Adrenal gland (tissue), 12 donors: Measurements from ENCODE around the gene GNAI3. TPM values are rescaled to one million over a fixed set of nuclear protein-coding genes. Genes with fewer than 3 reads are reported as not detected.
A peak's percentile ranks its signal among the peaks of the same experiment; 100 is the strongest.

Source experiments
- DNase-seq, 7 donors: peaks; one replicate each; pipeline ENCODE4 v3.0.0-alpha.2; 2019 to 2020
- H3K27ac ChIP-seq, 5 donors: fragments of 200-600 bp; sonication (generic) in 4 of 5; 1 replicate in 3 of 5; 2 replicates in 2 of 5; pipeline versions ENCODE4 v1.5.1 to v1.8.0; 2016 to 2020; ENCODE audit warnings: mild to moderate bottlenecking in 1 of 5
- H3K27me3 ChIP-seq: fragments of 200-600 bp; 2 replicates; pipeline ENCODE4 v1.8.0; 2021
- H3K36me3 ChIP-seq, 2 donors: fragments of 200-600 bp; replicated peaks in 1 of 2; 1 replicate in 1 of 2; 2 replicates in 1 of 2; pipeline versions ENCODE4 v1.5.1 to v1.8.0; 2018 to 2022
- H3K4me1 ChIP-seq, 2 donors: fragments of 200-600 bp; replicated peaks in 1 of 2; 1 replicate in 1 of 2; 2 replicates in 1 of 2; pipeline versions ENCODE4 v1.5.1 to v1.8.0; 2018 to 2021
- H3K4me3 ChIP-seq, 4 donors: fragments of 200-600 bp; sonication (generic) in 3 of 4; one replicate each; pipeline ENCODE4 v1.5.1; 2016 to 2018
- H3K9me3 ChIP-seq, 3 donors: fragments of 200-600 bp; sonication (generic) in 1 of 3; replicated peaks in 1 of 3; 1 replicate in 2 of 3; 2 replicates in 1 of 3; pipeline versions ENCODE4 v1.5.1 to v1.8.0; 2016 to 2021
- CTCF ChIP-seq, 6 experiments: fragments of 450-650 bp in 4 of 6; fragments of 200-600 bp in 2 of 6; sonication (generic) in 1 of 6; IDR thresholded peaks; 1 replicate in 5 of 6; 2 replicates in 1 of 6; pipeline versions ENCODE4 v1.5.1 to v1.8.0; 2016 to 2021; ENCODE audit warnings: antibody characterized with exemption in 6 of 6, mild to moderate bottlenecking in 2 of 6, moderate library complexity in 1 of 6
- POLR2A ChIP-seq, 2 donors: fragments of 450-650 bp; IDR thresholded peaks; one replicate each; pipeline ENCODE4 v1.6.1; 2017; ENCODE audit warnings: antibody characterized with exemption in 2 of 2, mild to moderate bottlenecking in 2 of 2, moderate library complexity in 1 of 2
- WGBS, 4 donors: extraction: QIAGEN DNeasy Blood & Tissue Kit in 2 of 4; methylation state at CpG; one replicate each; pipeline versions ENCODE4 v1.1.5 to v1.1.7; 2013 to 2017; 5-methylcytosine and 5-hydroxymethylcytosine counted together
- intact Hi-C, 2 donors: fragments of 100-400 bp; cut with DNase I; formaldehyde crosslinking; loops; one replicate each; pipeline versions ENCODE4 v1.14.1 to v1.15.0; 2022 to 2023
- polyA plus RNA-seq, 3 donors: library from polyadenylated mRNA; stranded (reverse); fragments of 200-250 nt in 2 of 3; fragments of 350-450 nt in 1 of 3; fragmentation: Illumina TruSeq in 1 of 3; extraction: RNeasy Lipid Tissue Mini Kit (QIAGEN cat#74804) in 1 of 3; gene quantifications; one replicate each; pipeline ENCODE4 v1.2.3, GENCODE V29; 2013 to 2014
- total RNA-seq, 9 donors: library from RNA; depleted of rRNA in 4 of 9; stranded (reverse); fragments of >200 nt in 4 of 9; fragments of 120-200 nt in 1 of 9; fragmentation: NEBNext Ultra II Directional in 1 of 9; extraction: Animal tissue kit (Norgen Biotek cat#: 25700) in 1 of 9; gene quantifications; one replicate each; pipeline versions ENCODE4 v1.1.0 to v1.2.4, GENCODE V29; 2013 to 2023
- donor health status: healthy with polysubstance abuse.
- donor health status: Bipolar disorder and iron deficiency.
- donor health status: DM: yes; HTN: yes; CAD: no.
- donor health status: DM: no; HTN: no; CAD: no.
- donor health status: DM: no; HTN: no; CAD: no.
- donor health status: DM: yes; HTN: yes; CAD: no.

The GNAI3 gene
- total and polyA plus RNA-seq, 12 donors: 1.6 to 12.0 (median 5.6) TPM

GRCh38 chr1:109619576-109620400, 71.4 kb downstream of the GNAI3 start, which contains the start of the genes AMPD2 and GNAT2:
TSS of gene AMPD2 (plus strand) at chr1:109619837. CDS start at chr1:109621176, 1,339 bp downstream.
TSS of gene GNAT2 (minus strand) at chr1:109619616. CDS start at chr1:109612870, 6,746 bp downstream.
- TF ChIP-seq POLR2A (IDR thresholded peaks at IDR 0.05) (peak in 1 of 2 donors; percentile 45), CTCF (IDR thresholded peaks at IDR 0.05) (peak in 1 of 6 experiments; percentile 0)
- Histone ChIP-seq H3K4me1 (peaks cover 12 to 47% of the 10 kb centered on the region in 2 donors), H3K36me3 (no peaks in the 10 kb centered on the region), H3K9me3 (no peaks in the 10 kb centered on the region), H3K4me3 (peak within 1 kb of the TSS; percentile 12 to 71 (median 38)), H3K27me3 (no peaks in the 10 kb centered on the region), H3K27ac (peak within 1 kb of the TSS; percentile 61 to 88 (median 66))
- intact Hi-C loops: no loop called here
- 0 to 1% (median 0%) methylated on average over 25 to 47 of the region's 47 CpGs for WGBS, 4 donors
- DNase-seq: peak; percentile 86 to 94 (median 88)

- H3K27ac ChIP-seq: peak overlapping the region; percentile 61 to 88 (median 66)
- WGBS, 4 donors: 0 to 2% (median 1%) methylated on average over 4 to 9 of the region's 9 CpGs
- intact Hi-C loops: no loop called here
- H3K9me3 ChIP-seq: no peaks in the 10 kb centered on the region
- DNase-seq: peak in 5 of 7 donors; percentile 51 to 69 (median 59)
- TF ChIP-seq CTCF (IDR thresholded peaks at IDR 0.05) (no peak), POLR2A (IDR thresholded peaks at IDR 0.05) (no peak)
- H3K27me3 ChIP-seq: no peaks in the 10 kb centered on the region
- H3K4me1 ChIP-seq: peaks cover 12 to 50% of the 10 kb centered on the region in 2 donors
- peak overlapping the region; percentile 12 to 71 (median 38) for H3K4me3 ChIP-seq
- H3K36me3 ChIP-seq: no peaks in the 10 kb centered on the region
These were observed 72.0 kb downstream of the GNAI3 start for GRCh38 chr1:109620401-109620791.

- H3K4me3 ChIP-seq: peak overlapping the region in 2 of 4 donors; percentile 40 to 71
- 0 to 2% (median 2%) methylated on average over 11 to 18 of the region's 18 CpGs; no CpG with 5 or more reads in 1 of the 4 donors for WGBS, 4 donors
- H3K9me3 ChIP-seq: no peaks in the 10 kb centered on the region
- H3K4me1 ChIP-seq: peaks cover 12 to 50% of the 10 kb centered on the region in 2 donors
- peak; percentile 1 to 34 for TF ChIP-seq POLR2A (IDR thresholded peaks at IDR 0.05)
- TF ChIP-seq CTCF (IDR thresholded peaks at IDR 0.05): no peak
- DNase-seq: peak; percentile 90 to 97 (median 93)
- intact Hi-C loops: no loop called here
- H3K36me3 ChIP-seq: peaks cover 0 to under 1% of the 10 kb centered on the region in 2 donors
- peak overlapping the region; percentile 61 to 88 (median 66) for H3K27ac ChIP-seq
- no peaks in the 10 kb centered on the region for H3K27me3 ChIP-seq
These were observed 72.4 kb downstream of the GNAI3 start for GRCh38 chr1:109620841-109621286.

GRCh38 chr1:109621379-109622136, 73.1 kb downstream of the GNAI3 start:
- 28 to 85% (median 41%) methylated on average over 5 to 13 of the region's 13 CpGs for WGBS, 4 donors
- Histone ChIP-seq H3K36me3 (peaks cover 0 to 7% of the 10 kb centered on the region in 2 donors), H3K27me3 (no peaks in the 10 kb centered on the region), H3K27ac (peak overlapping the region in 2 of 5 donors; percentile 87 to 88), H3K9me3 (no peaks in the 10 kb centered on the region), H3K4me3 (peak overlapping the region in 2 of 4 donors; percentile 40 to 71), H3K4me1 (peaks cover 12 to 50% of the 10 kb centered on the region in 2 donors)
- TF ChIP-seq POLR2A (IDR thresholded peaks at IDR 0.05) (no peak), CTCF (IDR thresholded peaks at IDR 0.05) (no peak)
- intact Hi-C loops: no loop called here
- peak in 2 of 7 donors; percentile 18 to 55 for DNase-seq
